Neuron (in vitro differentiated cells): ENCODE measurements around the gene RPLP2.

Experiments
- H2AFZ ChIP-seq: one replicate; pipeline ENCODE4 v1.6.1; 2013; ENCODE audit warnings: low read depth, mild to moderate bottlenecking, inconsistent platforms, low read length, moderate library complexity
- H3K27me3 ChIP-seq: one replicate; pipeline ENCODE4 v1.6.1; 2013; ENCODE audit warnings: low read length; ENCODE audit not compliant: insufficient read depth
- H3K36me3 ChIP-seq: one replicate; pipeline ENCODE4 v1.6.1; 2013; ENCODE audit warnings: low read length; ENCODE audit not compliant: insufficient read depth
- H3K4me1 ChIP-seq: one replicate; pipeline ENCODE4 v1.6.1; 2013; ENCODE audit warnings: low read length; ENCODE audit not compliant: insufficient read depth
- H3K4me3 ChIP-seq: 2 replicates; pipeline ENCODE4 v1.5.1; 2013; ENCODE audit warnings: mild to moderate bottlenecking, low read length, moderate library complexity
- H3K9me3 ChIP-seq: one replicate; pipeline ENCODE4 v1.6.1; 2013; ENCODE audit warnings: low read length

The RPLP2 gene

GRCh38 chr11:809287-810039 is at the start of gene RPLP2:
TSS of gene RPLP2 (plus strand) at chr11:809967. CDS start at chr11:810235, 268 bp downstream.
- no peaks in the 10 kb centered on the region for H3K27me3 ChIP-seq
- peak within 1 kb of the TSS; percentile 87 for H3K4me3 ChIP-seq
- H3K9me3 ChIP-seq, result no peaks in the 10 kb centered on the region
- peak within 1 kb of the TSS; percentile 76 for H2AFZ ChIP-seq
- H3K4me1 ChIP-seq, result peaks cover 29% of the 10 kb centered on the region
- H3K36me3 ChIP-seq, result peaks cover 26% of the 10 kb centered on the region

- no peaks in the 10 kb centered on the region for H3K4me1 ChIP-seq
- H3K9me3 ChIP-seq, result no peaks in the 10 kb centered on the region
- H2AFZ ChIP-seq, result no peak overlapping the region
- no peaks in the 10 kb centered on the region for H3K27me3 ChIP-seq
- no peak overlapping the region for H3K4me3 ChIP-seq
- peaks cover 77% of the 10 kb centered on the region for H3K36me3 ChIP-seq
Measured at GRCh38 chr11:760236-760635, 49.5 kb upstream of the RPLP2 start.

- no peaks in the 10 kb centered on the region for H3K27me3 ChIP-seq
- H3K36me3 ChIP-seq, result peaks cover 75% of the 10 kb centered on the region
- H3K4me1 ChIP-seq, result no peaks in the 10 kb centered on the region
- no peak overlapping the region for H2AFZ ChIP-seq
- H3K9me3 ChIP-seq, result no peaks in the 10 kb centered on the region
- H3K4me3 ChIP-seq, result no peak overlapping the region
Measured at GRCh38 chr11:761526-762108, 48.1 kb upstream of the RPLP2 start.

GRCh38 chr11:762421-763072 is 47.2 kb upstream of the RPLP2 start:
- Histone ChIP-seq H3K4me1 (no peaks in the 10 kb centered on the region), H3K4me3 (no peak overlapping the region), H2AFZ (no peak overlapping the region), H3K9me3 (no peaks in the 10 kb centered on the region), H3K27me3 (no peaks in the 10 kb centered on the region), H3K36me3 (peaks cover 75% of the 10 kb centered on the region)

GRCh38 chr11:763073-763463 is 46.7 kb upstream of the RPLP2 start:
- H3K36me3 ChIP-seq, result peaks cover 73% of the 10 kb centered on the region
- H3K4me3 ChIP-seq, result no peak overlapping the region
- no peak overlapping the region for H2AFZ ChIP-seq
- H3K9me3 ChIP-seq, result no peaks in the 10 kb centered on the region
- H3K4me1 ChIP-seq, result no peaks in the 10 kb centered on the region
- no peaks in the 10 kb centered on the region for H3K27me3 ChIP-seq

- Histone ChIP-seq H3K4me3 (no peak overlapping the region), H3K27me3 (no peaks in the 10 kb centered on the region), H3K4me1 (no peaks in the 10 kb centered on the region), H3K9me3 (no peaks in the 10 kb centered on the region), H3K36me3 (peaks cover 72% of the 10 kb centered on the region), H2AFZ (no peak overlapping the region)
Measured at GRCh38 chr11:763549-764321, 46.0 kb upstream of the RPLP2 start.

- Histone ChIP-seq H3K4me1 (no peaks in the 10 kb centered on the region), H2AFZ (no peak overlapping the region), H3K4me3 (no peak overlapping the region), H3K36me3 (peaks cover 65% of the 10 kb centered on the region), H3K9me3 (no peaks in the 10 kb centered on the region), H3K27me3 (no peaks in the 10 kb centered on the region)
Measured at GRCh38 chr11:764322-765024, 45.3 kb upstream of the RPLP2 start.

- Histone ChIP-seq H2AFZ (no peak overlapping the region), H3K4me1 (no peaks in the 10 kb centered on the region), H3K36me3 (peaks cover 65% of the 10 kb centered on the region), H3K27me3 (no peaks in the 10 kb centered on the region), H3K4me3 (no peak overlapping the region), H3K9me3 (no peaks in the 10 kb centered on the region)
Measured at GRCh38 chr11:765025-765801, 44.6 kb upstream of the RPLP2 start.

GRCh38 chr11:765802-766091 is 44.0 kb upstream of the RPLP2 start:
- no peaks in the 10 kb centered on the region for H3K9me3 ChIP-seq
- H3K27me3 ChIP-seq, result no peaks in the 10 kb centered on the region
- no peak overlapping the region for H3K4me3 ChIP-seq
- peaks cover 65% of the 10 kb centered on the region for H3K36me3 ChIP-seq
- no peaks in the 10 kb centered on the region for H3K4me1 ChIP-seq
- no peak overlapping the region for H2AFZ ChIP-seq

GRCh38 chr11:766106-766935 is 43.4 kb upstream of the RPLP2 start:
- H3K36me3 ChIP-seq, result peaks cover 65% of the 10 kb centered on the region
- H3K9me3 ChIP-seq, result no peaks in the 10 kb centered on the region
- H2AFZ ChIP-seq, result no peak overlapping the region
- no peak overlapping the region for H3K4me3 ChIP-seq
- no peaks in the 10 kb centered on the region for H3K27me3 ChIP-seq
- H3K4me1 ChIP-seq, result no peaks in the 10 kb centered on the region

- Histone ChIP-seq H3K4me1 (no peaks in the 10 kb centered on the region), H3K36me3 (peaks cover 66% of the 10 kb centered on the region), H2AFZ (no peak overlapping the region), H3K9me3 (no peaks in the 10 kb centered on the region), H3K27me3 (no peaks in the 10 kb centered on the region), H3K4me3 (no peak overlapping the region)
Measured at GRCh38 chr11:766936-767210, 42.9 kb upstream of the RPLP2 start.

GRCh38 chr11:767238-767637 is 42.5 kb upstream of the RPLP2 start:
- Histone ChIP-seq H3K4me1 (no peaks in the 10 kb centered on the region), H3K36me3 (peaks cover 67% of the 10 kb centered on the region), H3K9me3 (no peaks in the 10 kb centered on the region), H3K4me3 (no peak overlapping the region), H2AFZ (no peak overlapping the region), H3K27me3 (no peaks in the 10 kb centered on the region)
